ENCODE data around the gene CDK6. TPM values are rescaled to one million over a fixed set of nuclear protein-coding genes. Genes with fewer than 3 reads are reported as not detected.

CDK6 gene
- total and polyA plus RNA-seq, 2 of the 8 experiments (the other 6 are each of a cell fraction or from before 2014, with no cell fraction given), result 5.9 to 18.9 TPM

DNA sequence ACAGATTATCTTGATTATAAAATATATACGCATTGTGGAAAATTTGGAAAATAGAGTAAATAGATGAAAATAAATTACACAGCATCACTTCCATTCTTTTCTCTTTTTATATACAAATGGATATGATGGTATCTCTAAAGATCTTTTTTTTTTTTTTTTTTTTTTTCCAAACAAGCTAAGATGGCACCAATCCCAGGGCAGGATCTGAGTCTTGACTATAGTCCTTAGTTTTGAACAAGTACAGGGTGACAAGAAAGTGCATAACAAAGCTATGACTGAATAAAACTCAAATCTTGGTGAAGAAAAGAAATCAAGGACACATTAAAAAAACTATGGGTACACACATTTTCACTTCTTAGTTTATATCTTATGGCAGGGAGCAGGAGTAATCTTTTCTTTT, 203.6 kb downstream of the CDK6 start:
- Histone ChIP-seq H3K36me3 (ENCODE audit: control insufficient read depth in 2 of 4, insufficient read depth in 4 of 4, low read length in 3 of 4) (no peaks in the 10 kb centered on the region), H3K79me1 (ENCODE audit: low read depth, low read length) (no peaks in the 10 kb centered on the region), H4K8ac (ENCODE audit: extremely low read depth, insufficient read depth, low read length) (no peak overlapping the region), H3K14ac (ENCODE audit: insufficient read length) (no peak overlapping the region), H2AFZ (ENCODE audit: low read length) (no peak overlapping the region), H2AK5ac (ENCODE audit: low read depth, low read length) (no peak overlapping the region), H3K23me2 (ENCODE audit: low read depth, low read length) (no peaks in the 10 kb centered on the region), H3K4me1 (replicated peaks in 1 of 4; ENCODE audit: control insufficient read depth in 3 of 4, insufficient read depth in 4 of 4, low read length in 3 of 4) (peaks cover 0 to 4% (median 2%) of the 10 kb centered on the region in 4 experiments; a peak in 4 of 7 replicates), H4K5ac (ENCODE audit: insufficient read length, low read depth, low read length) (no peak overlapping the region), H3K4me3 (ENCODE audit: extremely low read depth in 1 of 4, insufficient read depth in 2 of 4, low read depth in 3 of 4, low read length in 4 of 4) (no peak overlapping the region), H3K9ac (replicated peaks in 1 of 4; ENCODE audit: extremely low read depth in 1 of 4, low read depth in 3 of 4, low read length in 3 of 4) (no peak overlapping the region), H3K4me2 (ENCODE audit: insufficient read depth in 1 of 2, low read depth in 2 of 2, low read length in 2 of 2) (no peak overlapping the region), H3K18ac (ENCODE audit: extremely low read depth, low read length) (no peak overlapping the region), H3K27me3 (replicated peaks in 1 of 4; ENCODE audit: control insufficient read depth in 3 of 4, extremely low read depth in 1 of 4, insufficient read depth in 3 of 4, low read length in 3 of 4) (no peaks in the 10 kb centered on the region), H2BK20ac (ENCODE audit: low read length) (no peak overlapping the region), H4K20me1 (replicated peaks in 1 of 2; ENCODE audit: control insufficient read depth in 1 of 2, insufficient read depth in 2 of 2, low read length in 2 of 2) (no peaks in the 10 kb centered on the region), H3K27ac (ENCODE audit: low read depth, low read length) (no peak overlapping the region), H4K91ac (replicated peaks; ENCODE audit: insufficient read length, low read length) (no peak overlapping the region), H3K23ac (ENCODE audit: insufficient read length) (no peak overlapping the region), H3K4ac (replicated peaks; ENCODE audit: insufficient read length, low read depth, low read length) (no peak overlapping the region), H2BK12ac (ENCODE audit: low read depth, low read length) (no peak overlapping the region), H3K56ac (replicated peaks; ENCODE audit: insufficient read length, low read depth, low read length) (no peak overlapping the region), H3K79me2 (ENCODE audit: control insufficient read depth in 1 of 2, insufficient read depth in 2 of 2, low read length in 2 of 2) (no peaks in the 10 kb centered on the region), H3K9me3 (ENCODE audit: insufficient read depth in 2 of 2, low read depth in 1 of 2, low read length in 1 of 2) (no peaks in the 10 kb centered on the region), H2BK15ac (ENCODE audit: low read length) (no peak overlapping the region), H2BK120ac (replicated peaks; ENCODE audit: low read depth, low read length) (no peak overlapping the region), H2BK5ac (ENCODE audit: low read depth, low read length) (no peak overlapping the region)
- no peak for FAIRE-seq
- DNase-seq (ENCODE audit: low read depth in 1 of 2, low spot score in 2 of 2), result no peak
- 90% methylated on average over 1 of the region's 1 CpG; no CpG with 5 or more reads in 1 of the 2 experiments for WGBS, 2 experiments (ENCODE audit: extremely low coverage in 1 of 2, insufficient coverage in 1 of 2, insufficient read length in 1 of 2, insufficient replicate concordance in 2 of 2, low coverage in 1 of 2, low lambda C conversion rate in 2 of 2, missing lambda C conversion rate in 1 of 2)
- ChIA-PET POLR2A (ENCODE audit: partially characterized antibody) (no interaction called here), CTCF (ENCODE audit: partially characterized antibody) (interaction anchor here (1.0 to 2.0 kb wide), 3 partner anchors 12 to 285 kb away, joined by 3 to 6 read pairs (median 5); no protein-coding TSS in a partner anchor)
- TF ChIP-seq CBX8 (IDR thresholded peaks at IDR 0.05; ENCODE audit: borderline replicate concordance, low read depth, low read length) (no peak), KDM4A (IDR thresholded peaks at IDR 0.05; ENCODE audit: low read depth, low read length, severe bottlenecking) (no peak), KDM5A (IDR thresholded peaks at IDR 0.05; ENCODE audit: low read length) (no peak), ASH2L (IDR thresholded peaks at IDR 0.05; ENCODE audit: low read length) (no peak), HDAC2 (IDR thresholded peaks at IDR 0.05; ENCODE audit: borderline replicate concordance in 1 of 2, low read depth in 2 of 2, low read length in 2 of 2) (no peak), SUZ12 (IDR thresholded peaks at IDR 0.05; ENCODE audit: low read length) (no peak), CHD1 (IDR thresholded peaks at IDR 0.05; ENCODE audit: low read depth, low read length) (no peak), SP1 (IDR thresholded peaks at IDR 0.05; ENCODE audit: low read depth, low read length) (no peak), CREB1 (IDR thresholded peaks at IDR 0.05) (no peak)
- TF ChIP-seq, protein P1, sequence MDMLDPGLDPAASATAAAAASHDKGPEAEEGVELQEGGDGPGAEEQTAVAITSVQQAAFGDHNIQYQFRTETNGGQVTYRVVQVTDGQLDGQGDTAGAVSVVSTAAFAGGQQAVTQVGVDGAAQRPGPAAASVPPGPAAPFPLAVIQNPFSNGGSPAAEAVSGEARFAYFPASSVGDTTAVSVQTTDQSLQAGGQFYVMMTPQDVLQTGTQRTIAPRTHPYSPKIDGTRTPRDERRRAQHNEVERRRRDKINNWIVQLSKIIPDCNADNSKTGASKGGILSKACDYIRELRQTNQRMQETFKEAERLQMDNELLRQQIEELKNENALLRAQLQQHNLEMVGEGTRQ (IDR thresholded peaks at IDR 0.05; ENCODE audit: low read length), result no peak
- TF ChIP-seq, protein P2, sequence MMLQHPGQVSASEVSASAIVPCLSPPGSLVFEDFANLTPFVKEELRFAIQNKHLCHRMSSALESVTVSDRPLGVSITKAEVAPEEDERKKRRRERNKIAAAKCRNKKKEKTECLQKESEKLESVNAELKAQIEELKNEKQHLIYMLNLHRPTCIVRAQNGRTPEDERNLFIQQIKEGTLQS (IDR thresholded peaks at IDR 0.05; ENCODE audit: insufficient read depth, low read depth, low read length), result no peak
- TF ChIP-seq, protein P3, sequence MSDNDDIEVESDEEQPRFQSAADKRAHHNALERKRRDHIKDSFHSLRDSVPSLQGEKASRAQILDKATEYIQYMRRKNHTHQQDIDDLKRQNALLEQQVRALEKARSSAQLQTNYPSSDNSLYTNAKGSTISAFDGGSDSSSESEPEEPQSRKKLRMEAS (IDR thresholded peaks at IDR 0.05), result no peak

All from H1 (cell line).